Ovary (tissue), 3 donors: ENCODE results near the gene LRRC4C.

Source experiments
- POLR2A ChIP-seq: fragments of 450-650 bp; IDR thresholded peaks from one replicate; pipeline ENCODE4 v1.6.1; 2017; ENCODE audit warnings: antibody characterized with exemption, mild to moderate bottlenecking, moderate library complexity
- TF ChIP-seq, protein P1 (sequence below), 3 donors: fragments of 450-650 bp in 2 of 3; fragments of 200-600 bp in 1 of 3; IDR thresholded peaks; one replicate each; pipeline versions ENCODE4 v1.5.1 to v1.8.0; 2016 to 2022; ENCODE audit warnings: antibody characterized with exemption in 3 of 3, mild to moderate bottlenecking in 1 of 3
- donor health status: DM: no; HTN: no; CAD: no.

DNA sequence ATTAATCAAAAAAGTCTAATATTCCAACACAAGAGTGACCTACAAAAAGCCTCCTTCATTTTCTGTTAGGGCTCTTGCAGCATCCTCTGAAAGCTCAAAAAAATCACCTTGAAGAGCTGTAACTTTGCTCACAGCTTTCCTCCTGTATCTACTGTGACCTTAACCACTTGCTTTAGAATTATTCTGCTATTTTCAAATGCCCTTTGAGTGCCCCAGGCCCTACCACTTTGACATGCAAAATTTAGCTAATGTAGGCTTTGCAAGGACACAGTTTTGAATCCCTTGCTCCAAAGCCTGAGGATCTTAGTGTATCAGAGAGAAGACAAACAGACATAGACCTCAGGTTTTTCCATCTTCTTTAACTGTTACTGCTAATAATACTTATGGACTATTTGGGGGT is 253.1 kb downstream of the LRRC4C start:
- TF ChIP-seq, protein P1, sequence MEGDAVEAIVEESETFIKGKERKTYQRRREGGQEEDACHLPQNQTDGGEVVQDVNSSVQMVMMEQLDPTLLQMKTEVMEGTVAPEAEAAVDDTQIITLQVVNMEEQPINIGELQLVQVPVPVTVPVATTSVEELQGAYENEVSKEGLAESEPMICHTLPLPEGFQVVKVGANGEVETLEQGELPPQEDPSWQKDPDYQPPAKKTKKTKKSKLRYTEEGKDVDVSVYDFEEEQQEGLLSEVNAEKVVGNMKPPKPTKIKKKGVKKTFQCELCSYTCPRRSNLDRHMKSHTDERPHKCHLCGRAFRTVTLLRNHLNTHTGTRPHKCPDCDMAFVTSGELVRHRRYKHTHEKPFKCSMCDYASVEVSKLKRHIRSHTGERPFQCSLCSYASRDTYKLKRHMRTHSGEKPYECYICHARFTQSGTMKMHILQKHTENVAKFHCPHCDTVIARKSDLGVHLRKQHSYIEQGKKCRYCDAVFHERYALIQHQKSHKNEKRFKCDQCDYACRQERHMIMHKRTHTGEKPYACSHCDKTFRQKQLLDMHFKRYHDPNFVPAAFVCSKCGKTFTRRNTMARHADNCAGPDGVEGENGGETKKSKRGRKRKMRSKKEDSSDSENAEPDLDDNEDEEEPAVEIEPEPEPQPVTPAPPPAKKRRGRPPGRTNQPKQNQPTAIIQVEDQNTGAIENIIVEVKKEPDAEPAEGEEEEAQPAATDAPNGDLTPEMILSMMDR (IDR thresholded peaks at IDR 0.05) = no peak
- TF ChIP-seq POLR2A = no peak
